CD4-positive, alpha-beta T cell treated with Interleukin-21 for 1 hour (primary cell): ENCODE measurements around the gene MT1F.
"Not testable (repeated sequence)": the region's sequence is repeated elsewhere in the genome, so short reads cannot be mapped to it uniquely, and the experiment has no call there.

Experiments used
- DNase-seq: peaks from one replicate; pipeline ENCODE4 v3.0.0-alpha.2; 2020

Gene MT1F

DNA sequence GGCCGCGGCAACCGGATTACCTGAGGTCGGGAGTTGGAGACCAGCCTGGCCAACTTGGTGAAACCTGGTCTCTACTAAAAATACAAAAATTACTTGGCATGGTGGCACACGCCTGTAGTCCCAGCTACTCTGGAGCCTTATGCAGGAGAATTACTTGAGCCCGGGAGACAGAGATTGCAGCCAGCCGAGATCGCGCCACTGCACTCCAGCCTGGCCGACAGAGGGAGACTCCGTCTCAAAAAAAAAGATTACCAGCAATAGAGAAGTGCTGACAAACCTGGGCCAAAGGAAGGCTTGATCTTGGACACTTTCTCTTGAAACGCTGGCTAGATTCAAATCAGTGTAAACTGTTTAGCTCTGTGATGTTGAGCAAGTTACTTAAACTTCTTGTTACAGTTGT is 16.2 kb downstream of the MT1F start:
- peak; percentile 25 for DNase-seq

GRCh38 chr16:56674570-56674969 is 16.8 kb downstream of the MT1F start:
- DNase-seq = not testable (repeated sequence)

DNA sequence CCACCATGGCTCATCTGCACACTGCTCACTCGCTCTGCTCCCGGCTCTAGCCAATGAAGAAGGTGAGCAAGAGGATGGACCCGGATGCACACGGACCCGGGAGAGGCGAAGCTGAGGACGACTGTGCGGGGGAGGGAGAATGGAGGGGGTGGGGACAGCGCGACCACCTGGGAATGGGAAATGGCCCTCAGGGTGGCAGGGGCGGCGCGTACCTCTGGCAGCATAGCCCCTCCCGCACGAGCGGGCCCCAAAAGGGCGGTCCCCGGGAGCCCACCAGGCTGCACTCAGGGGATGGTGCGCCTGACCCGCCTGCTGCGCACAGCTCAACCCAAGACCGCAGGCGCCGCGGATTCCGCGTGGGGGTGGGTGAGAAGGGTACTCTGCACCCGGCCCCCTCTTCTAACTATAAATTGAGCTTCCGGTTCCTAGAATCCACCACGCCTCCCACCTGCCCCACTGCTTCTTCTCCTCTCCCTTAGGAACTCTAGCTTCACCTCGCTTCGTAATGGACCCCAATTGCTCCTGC is 18.0 kb downstream of the MT1F start:
- peak; percentile 37 for DNase-seq

GRCh38 chr16:56677474-56677873 is 19.7 kb downstream of the MT1F start:
- no peak for DNase-seq

- no peak for DNase-seq
Observed at GRCh38 chr16:56679078-56679730, 21.4 kb downstream of the MT1F start.

DNA sequence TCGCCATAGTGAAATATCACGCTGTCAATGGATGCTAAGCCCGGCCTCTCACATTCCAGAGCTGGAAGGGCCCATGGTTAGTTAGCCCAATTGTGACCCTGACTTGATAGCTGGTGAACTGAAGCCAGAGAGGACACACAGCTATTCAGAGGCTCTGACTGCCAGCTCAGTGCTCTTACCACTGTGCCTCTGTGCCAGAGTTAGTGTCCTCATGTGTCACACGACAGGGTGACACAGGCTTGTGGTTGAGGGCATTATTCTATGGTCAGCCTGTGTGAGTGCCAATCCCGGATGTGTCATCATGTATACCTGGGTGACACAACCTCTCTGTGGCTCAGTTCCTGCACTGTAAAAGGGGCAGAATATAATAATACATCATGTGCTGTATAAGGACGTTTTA is 22.1 kb downstream of the MT1F start:
- no peak for DNase-seq

DNA sequence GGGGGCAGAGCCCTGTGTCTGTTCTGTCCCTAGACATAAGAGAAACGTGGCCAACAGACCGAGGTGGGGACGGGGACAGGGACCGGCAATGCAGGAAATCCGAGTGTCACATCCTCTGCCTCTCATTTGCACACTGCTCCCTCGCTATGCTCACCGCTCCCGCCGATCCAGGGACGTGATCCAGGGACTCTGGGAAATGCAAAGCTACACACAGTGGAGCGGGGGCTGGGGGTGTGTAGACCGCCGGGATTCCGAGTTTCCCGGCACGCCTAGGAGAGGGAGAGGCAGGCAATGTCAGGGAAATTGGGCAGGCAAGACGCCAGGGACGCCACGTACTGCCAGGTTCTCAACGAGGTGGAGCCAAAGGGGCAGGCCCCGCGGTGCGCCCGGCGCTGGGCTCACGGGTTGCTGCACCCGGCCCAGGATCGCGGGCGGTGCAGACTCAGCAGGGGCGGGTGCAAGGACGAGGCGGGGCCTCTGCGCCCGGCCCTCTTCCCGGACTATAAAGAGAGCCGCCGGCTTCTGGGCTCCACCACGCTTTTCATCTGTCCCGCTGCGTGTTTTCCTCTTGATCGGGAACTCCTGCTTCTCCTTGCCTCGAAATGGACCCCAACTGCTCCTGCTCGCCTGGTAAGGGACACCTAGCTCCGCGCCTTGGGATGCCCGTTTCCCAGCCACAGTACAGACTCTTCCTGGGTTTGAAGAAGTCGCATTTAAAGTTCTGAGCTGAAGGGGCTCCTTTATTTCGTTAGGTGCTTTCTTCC is 24.4 kb downstream of the MT1F start, which contains the start of gene MT1X:
MT1X (plus strand) TSS at position 532 of the 764 bp plus-strand sequence; CDS start at position 603, 71 bp downstream.
- peak; percentile 89 for DNase-seq

- DNase-seq = no peak
Observed at GRCh38 chr16:56682703-56683397, 25.1 kb downstream of the MT1F start.

DNA sequence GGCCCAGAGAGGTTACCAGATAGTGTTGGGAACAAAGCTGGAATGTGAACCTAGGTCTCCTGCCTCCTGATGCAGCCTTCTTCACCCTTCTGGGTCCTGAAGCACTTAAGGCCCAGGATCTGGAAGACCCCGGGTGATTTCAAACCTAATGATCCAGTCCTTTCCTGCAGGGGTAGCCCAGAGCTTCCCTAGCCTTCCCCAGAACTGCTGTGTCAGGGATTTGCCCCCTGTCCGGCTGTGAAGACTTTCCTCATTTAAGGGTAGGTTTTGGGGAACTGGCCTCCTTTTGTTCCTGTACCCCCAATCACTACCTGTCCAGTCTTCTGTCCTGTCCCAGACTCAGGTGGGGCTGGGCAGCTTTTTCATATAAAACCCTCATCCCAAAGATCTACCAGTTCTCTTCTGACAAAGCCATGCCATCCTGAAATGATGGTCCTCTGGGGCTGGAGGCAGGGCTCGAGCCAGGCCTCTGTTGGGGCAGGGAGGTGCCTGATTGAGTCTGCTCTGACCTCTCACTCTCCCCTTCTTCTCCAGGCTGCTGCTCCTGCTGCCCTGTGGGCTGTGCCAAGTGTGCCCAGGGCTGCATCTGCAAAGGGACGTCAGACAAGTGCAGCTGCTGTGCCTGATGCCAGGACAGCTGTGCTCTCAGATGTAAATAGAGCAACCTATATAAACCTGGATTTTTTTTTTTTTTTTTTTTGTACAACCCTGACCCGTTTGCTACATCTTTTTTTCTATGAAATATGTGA is 25.8 kb downstream of the MT1F start:
- no peak for DNase-seq

- DNase-seq = no peak
Observed at GRCh38 chr16:56684256-56684925, 26.6 kb downstream of the MT1F start.

DNA sequence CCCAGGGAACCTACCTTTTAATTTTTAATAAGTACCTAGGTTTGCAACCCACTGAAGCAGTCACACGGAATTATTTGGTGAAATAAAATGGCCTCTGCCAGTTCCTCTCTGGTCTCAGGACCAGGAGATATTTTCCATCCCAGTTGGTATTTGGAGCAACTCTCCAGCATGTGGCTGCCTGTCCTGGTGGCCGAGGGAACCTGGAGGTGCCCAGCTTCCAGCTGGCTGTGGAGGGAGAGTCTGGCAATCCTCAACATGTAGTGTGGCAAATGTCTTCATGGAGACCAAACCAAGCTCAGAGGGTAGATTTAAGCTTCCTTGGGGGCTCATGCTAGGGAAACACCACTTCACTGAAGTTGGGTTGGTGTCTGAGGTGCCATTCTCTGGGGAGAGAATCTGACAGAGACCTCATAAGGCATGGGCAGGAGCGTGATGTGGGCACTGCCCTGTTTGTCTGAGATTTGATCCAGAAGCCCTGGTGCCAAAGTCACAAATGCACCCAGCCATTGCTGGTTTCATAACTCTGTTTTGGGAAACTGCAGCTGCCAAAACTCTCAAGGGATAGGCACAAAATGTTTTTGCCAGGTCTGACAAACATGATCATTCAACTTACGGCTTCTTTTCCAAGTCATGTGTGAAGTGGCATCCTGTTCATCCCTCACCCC is 27.3 kb downstream of the MT1F start:
- DNase-seq = no peak

GRCh38 chr16:56686758-56687157 is 29.0 kb downstream of the MT1F start:
- DNase-seq = no peak

- DNase-seq = no peak
Observed at GRCh38 chr16:56688762-56689161, 31.0 kb downstream of the MT1F start.

DNA sequence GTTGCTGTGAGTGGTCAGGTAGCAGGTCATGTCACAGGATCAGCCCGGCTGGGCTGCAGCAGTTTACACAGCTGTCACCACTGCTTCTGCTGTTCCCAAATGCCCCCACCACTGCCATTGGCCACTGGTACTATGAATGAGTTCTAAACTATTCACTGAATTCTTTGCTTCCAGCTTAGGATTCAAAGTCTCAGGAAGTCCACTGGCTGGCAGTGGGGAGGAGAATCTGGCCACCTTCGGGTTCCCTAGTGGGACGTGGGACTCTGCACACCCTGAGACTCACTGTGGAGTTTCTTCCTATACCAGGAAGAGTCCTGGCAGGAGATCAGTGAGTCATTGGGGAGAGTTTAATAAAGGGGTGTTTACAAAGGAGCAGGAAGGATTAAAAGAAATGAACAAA is 31.4 kb downstream of the MT1F start:
- no peak for DNase-seq

DNA sequence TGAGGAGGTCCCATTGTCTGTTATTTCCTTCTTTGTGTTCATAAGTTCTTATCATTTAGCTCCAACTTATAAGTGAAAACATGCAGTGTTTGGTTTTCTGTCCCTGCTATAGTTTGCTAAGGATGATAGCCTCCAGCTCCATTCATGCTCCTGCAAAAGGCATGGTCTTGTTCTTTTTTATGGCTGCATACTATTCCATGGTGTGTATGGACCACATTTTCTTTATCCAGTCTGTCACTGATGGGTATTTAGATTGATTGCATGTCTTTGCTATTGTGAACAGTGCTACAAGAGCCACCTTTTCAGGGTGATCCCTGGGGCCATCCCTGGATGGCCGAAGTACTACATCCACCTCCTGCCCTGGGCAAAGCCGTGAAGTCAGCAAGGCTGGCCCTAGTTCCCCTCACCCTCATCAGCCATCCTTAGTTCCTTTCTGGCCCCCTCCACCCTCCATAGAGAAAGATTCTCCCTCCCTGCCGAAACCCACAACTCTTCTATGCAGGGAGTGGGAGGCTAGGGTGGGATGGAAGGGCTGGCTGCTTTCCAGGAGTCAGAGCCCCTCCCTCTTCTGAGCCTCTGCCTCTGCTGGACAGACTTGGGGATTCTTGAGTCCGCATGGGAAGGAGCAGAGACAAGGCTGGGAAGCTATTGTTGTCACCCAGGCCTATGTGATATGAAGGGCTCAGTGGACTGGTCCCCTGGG is 32.8 kb downstream of the MT1F start:
- no peak for DNase-seq

GRCh38 chr16:56691885-56692284 is 34.1 kb downstream of the MT1F start:
- DNase-seq = no peak

DNA sequence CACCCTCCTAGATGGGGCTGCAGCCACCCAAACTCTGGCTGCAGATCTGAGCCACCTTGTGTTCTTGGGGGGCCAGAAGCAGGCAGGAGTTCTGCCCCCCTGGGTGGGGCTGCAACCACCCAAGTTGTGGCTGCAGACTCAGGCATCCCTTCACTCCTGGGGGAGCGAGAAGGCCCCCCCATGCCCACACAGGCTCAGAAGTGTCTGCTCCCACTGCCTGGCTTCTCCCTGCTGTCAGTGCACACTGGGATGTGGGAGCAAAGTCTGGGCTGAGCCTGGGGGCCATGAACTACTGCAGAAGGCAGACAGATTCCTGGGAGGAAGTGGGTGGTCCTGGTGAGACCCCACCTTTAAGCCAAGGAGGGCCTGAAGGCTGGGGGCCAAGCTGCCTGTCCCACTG is 37.5 kb downstream of the MT1F start:
- no peak for DNase-seq

DNA sequence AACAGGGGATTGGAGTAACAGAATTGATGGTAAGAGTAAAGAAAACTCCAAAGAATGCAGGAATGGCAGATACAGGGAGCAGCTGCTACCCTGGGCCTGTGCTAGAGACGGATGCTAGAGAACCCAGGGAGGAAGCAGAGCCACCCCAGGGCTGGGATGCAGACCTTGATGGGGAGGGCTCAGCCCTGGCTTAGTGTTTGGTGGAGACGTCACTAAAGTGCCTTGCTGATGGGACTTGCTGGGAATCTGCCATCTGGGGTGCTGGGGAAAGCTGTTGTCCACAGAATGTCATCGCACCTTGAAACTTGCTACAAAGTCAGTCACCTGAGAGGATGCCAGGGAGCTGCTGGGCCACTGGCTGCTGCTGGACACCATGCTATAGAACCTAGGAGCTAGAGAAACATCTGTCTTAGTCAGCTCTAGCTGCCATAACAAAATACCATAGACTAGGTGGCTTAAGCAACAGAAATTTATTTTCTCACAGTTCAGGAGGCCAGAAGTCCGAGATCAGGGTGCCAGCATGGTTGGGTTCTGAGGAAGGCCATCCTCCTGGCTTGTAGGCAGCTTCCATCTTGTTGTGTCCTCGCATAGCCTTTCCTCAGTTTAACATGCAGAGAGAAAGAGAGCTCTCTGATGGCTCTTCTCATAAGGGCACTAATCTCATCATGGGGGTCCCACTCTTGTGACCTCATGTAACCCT is 39.8 kb downstream of the MT1F start:
- DNase-seq = no peak

DNA sequence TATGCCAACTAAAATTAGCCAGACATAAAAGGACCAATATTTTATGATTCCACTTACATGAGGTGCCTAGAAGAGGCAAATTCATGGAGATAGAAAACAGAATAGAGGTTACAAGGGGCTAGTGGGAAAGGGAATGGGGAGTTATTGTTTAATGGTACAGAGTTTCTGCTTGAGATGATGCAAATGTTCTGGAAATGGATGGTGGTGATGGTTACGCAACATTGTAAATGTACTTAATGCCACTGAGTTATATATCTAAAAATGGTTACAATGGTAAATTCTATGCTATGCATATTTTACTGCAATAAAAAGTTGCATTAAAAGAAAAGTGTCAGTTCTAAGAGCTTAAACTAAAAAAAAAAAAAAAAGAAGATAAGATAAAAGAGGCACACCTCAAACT is 42.4 kb downstream of the MT1F start:
- DNase-seq = no peak

GRCh38 chr16:56700631-56701030 is 42.9 kb downstream of the MT1F start:
- DNase-seq = no peak
